ENCODE data around the gene LRIG1. TPM values are rescaled to one million over a fixed set of nuclear protein-coding genes. Genes with fewer than 3 reads are reported as not detected.
A peak's percentile ranks its signal among the peaks of the same experiment; 100 is the strongest.

The LRIG1 gene
- total RNA-seq, 3 donors from 2014 or later = 66.1 to 227 (median 131) TPM

DNA sequence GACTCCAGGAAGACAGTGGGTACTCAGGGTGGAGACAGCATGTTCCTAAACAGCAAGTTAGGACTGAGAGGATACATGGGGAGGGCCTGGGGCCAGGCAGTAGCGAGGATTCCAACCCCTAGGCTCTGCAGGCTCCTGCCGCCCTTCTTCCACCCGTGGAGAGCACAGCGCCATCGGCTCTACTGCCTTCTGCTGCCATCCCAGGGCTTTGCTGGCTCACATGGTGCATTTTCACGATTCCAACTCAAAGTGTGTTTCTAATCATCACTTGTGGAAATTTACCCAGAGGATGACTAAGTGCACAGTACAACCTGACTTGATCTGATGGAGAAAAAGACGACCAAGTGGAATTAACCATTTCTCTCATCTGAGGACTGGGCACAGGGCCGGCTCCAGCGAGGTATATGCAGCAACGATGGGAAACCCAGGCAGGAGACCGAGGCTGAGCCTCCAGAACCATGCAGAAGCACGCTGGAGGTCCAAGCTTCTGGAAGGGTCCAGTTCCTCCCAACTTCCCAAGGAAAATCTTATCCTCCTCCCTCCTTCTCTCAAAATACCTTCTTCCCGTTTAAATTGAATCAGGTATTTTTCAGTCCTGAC lies 104.6 kb downstream of the LRIG1 start:
- H3K36me3 ChIP-seq = no peaks in the 10 kb centered on the region
- H3K4me1 ChIP-seq = no peaks in the 10 kb centered on the region
- intact Hi-C loops (cut with DNase I; ENCODE audit: low total_unique reads) = no loop called here
- H3K9me3 ChIP-seq = no peaks in the 10 kb centered on the region
- TF ChIP-seq POLR2A (IDR thresholded peaks at IDR 0.05) (no peak), POLR2AphosphoS5 (IDR thresholded peaks at IDR 0.05) (no peak)
- TF ChIP-seq, protein P1, sequence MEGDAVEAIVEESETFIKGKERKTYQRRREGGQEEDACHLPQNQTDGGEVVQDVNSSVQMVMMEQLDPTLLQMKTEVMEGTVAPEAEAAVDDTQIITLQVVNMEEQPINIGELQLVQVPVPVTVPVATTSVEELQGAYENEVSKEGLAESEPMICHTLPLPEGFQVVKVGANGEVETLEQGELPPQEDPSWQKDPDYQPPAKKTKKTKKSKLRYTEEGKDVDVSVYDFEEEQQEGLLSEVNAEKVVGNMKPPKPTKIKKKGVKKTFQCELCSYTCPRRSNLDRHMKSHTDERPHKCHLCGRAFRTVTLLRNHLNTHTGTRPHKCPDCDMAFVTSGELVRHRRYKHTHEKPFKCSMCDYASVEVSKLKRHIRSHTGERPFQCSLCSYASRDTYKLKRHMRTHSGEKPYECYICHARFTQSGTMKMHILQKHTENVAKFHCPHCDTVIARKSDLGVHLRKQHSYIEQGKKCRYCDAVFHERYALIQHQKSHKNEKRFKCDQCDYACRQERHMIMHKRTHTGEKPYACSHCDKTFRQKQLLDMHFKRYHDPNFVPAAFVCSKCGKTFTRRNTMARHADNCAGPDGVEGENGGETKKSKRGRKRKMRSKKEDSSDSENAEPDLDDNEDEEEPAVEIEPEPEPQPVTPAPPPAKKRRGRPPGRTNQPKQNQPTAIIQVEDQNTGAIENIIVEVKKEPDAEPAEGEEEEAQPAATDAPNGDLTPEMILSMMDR (IDR thresholded peaks at IDR 0.05) = no peak
- peak overlapping the region in 1 of 2 donors; percentile 2 for H3K27ac ChIP-seq
- H3K27me3 ChIP-seq = no peaks in the 10 kb centered on the region
- no peak overlapping the region for H3K4me3 ChIP-seq
- DNase-seq (ENCODE audit: low spot score in 2 of 2) = no peak

DNA sequence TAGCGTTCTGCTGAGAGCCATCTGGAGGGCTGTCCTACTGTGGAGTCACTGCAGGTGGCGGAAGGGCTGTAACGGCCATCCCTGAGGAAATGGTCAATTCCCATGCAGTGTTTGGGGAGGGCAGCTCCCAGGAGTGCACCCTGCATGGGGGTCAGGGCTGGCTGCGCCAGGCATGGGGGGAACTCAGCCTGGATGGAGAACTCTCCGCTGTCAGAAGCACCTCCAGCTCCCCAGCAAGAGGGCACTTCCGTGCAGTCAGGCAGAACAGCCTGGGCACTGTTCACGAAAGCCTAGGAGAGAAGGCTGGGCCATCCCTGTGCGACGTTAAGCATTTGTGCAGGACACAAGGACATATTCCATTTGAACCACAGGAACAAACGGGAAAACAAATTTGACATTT lies 105.2 kb downstream of the LRIG1 start:
- H3K27ac ChIP-seq = no peak overlapping the region

DNA sequence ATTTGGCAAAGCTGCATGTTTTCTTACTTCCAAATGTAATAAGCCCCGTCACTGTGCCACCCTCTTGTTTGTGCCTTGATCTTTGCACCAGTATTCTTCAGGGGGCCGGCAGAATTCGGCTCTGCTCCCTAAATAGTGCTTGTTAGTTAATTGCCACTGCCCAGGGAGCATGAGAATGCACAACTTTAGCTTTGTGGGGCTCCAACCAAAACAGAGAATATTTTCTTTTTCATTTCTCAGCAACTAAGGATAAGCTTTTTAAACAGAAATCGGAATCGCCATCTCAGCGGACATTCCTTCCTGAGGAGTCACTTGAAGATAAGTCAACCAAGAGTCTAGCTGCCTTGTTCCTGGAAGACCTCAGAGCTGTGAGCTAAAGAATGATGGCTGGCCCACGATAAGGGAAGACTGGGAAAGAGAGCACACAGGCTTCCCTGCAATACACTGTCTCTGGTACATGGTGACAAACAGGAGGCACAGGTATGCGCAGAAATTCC lies 106.0 kb downstream of the LRIG1 start:
- DNase-seq (ENCODE audit: low spot score in 2 of 2) = no peak
- no peaks in the 10 kb centered on the region for H3K4me1 ChIP-seq
- H3K36me3 ChIP-seq = no peaks in the 10 kb centered on the region
- no peaks in the 10 kb centered on the region for H3K27me3 ChIP-seq
- no peak overlapping the region for H3K4me3 ChIP-seq
- no peaks in the 10 kb centered on the region for H3K9me3 ChIP-seq
- no peak overlapping the region for H3K27ac ChIP-seq
- intact Hi-C loops (cut with DNase I; ENCODE audit: low total_unique reads) = no loop called here
- TF ChIP-seq POLR2A (IDR thresholded peaks at IDR 0.05) = no peak
- TF ChIP-seq, protein P1 (IDR thresholded peaks at IDR 0.05) = no peak
- TF ChIP-seq POLR2AphosphoS5 (IDR thresholded peaks at IDR 0.05) = no peak

More for the DNA sequence above, 105.2 kb downstream of the LRIG1 start:
- Histone ChIP-seq H3K4me1 (no peaks in the 10 kb centered on the region), H3K4me3 (no peak overlapping the region), H3K36me3 (no peaks in the 10 kb centered on the region), H3K9me3 (no peaks in the 10 kb centered on the region), H3K27me3 (no peaks in the 10 kb centered on the region)
- DNase-seq (ENCODE audit: low spot score in 2 of 2) = no peak
- intact Hi-C loops (cut with DNase I; ENCODE audit: low total_unique reads) = no loop called here
- no peak for TF ChIP-seq POLR2A (IDR thresholded peaks at IDR 0.05)
- TF ChIP-seq, protein P1 (IDR thresholded peaks at IDR 0.05) = no peak
- TF ChIP-seq POLR2AphosphoS5 (IDR thresholded peaks at IDR 0.05) = no peak

DNA sequence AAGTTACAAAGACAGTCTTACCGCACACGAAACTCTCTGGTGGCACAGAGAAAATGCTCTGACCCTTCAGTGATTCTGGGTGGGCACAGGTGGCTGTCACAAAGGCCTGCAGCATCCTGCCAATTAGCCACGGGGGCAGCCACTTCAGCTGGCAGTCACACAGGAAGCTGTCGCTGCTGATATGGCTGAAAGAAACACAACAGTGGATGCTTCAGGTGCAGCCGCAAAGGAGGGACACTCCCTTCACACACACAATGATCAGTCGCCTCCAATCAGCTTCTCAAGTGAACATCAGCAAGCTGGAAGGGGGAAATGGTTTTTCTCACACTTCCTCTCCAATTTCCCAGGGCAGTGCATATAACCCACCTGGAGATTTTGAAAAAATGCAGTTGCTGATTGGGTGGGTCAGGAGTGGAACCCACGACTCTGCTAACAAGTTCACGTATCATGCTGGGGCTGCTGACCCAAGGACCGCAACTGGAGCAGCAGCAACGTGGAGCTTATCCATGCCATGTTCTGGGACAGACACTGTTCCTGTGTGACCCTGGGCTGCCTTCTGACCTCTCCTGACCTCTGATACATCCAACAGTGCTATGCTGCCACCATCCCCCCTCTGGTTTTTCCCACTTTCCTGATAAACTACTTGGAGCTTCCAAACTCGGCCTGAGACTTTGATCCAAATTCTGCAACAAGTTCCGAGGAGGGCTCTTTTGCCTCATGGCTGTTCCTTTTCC lies 106.6 kb downstream of the LRIG1 start:
- H3K27ac ChIP-seq = peak overlapping the region in 1 of 2 donors; percentile 27
- no peak for DNase-seq (ENCODE audit: low spot score in 2 of 2)
- no peaks in the 10 kb centered on the region for H3K9me3 ChIP-seq
- H3K27me3 ChIP-seq = no peaks in the 10 kb centered on the region
- no peak for TF ChIP-seq POLR2A (IDR thresholded peaks at IDR 0.05)
- TF ChIP-seq POLR2AphosphoS5 (IDR thresholded peaks at IDR 0.05) = no peak
- TF ChIP-seq, protein P1 (IDR thresholded peaks at IDR 0.05) = no peak
- no peaks in the 10 kb centered on the region for H3K36me3 ChIP-seq
- intact Hi-C loops (cut with DNase I; ENCODE audit: low total_unique reads) = no loop called here
- H3K4me1 ChIP-seq = no peaks in the 10 kb centered on the region
- H3K4me3 ChIP-seq = no peak overlapping the region

DNA sequence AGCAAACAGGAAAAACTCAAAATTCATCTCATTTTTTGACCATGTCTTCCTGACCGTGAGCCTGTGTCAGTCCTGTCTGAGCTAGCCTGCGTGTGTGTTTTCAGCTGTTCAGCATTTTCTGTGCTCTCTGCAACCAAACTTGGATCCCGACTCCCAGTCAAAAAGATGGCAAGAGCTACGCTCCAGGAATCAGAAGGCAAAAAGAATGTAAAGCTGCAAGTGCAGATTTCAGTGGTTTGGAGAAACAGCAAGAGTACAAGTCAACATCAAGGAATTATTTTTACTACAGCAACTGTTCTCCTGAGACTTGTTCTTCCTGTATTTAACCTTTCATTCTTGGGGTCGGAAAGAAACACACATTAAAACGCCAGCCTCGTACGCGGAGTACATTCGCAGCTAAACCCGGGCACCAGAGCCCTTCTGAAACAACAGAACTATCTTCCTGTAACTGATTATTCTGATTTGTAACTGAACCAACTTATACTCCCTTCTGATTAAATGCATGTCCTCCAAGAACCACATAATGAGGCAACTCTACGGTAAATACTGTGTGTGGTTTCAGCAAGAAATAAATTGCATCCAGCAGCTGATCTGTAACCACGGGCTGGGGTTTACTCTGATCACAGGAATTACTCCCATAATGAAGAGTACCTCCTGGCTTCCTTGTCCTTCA lies 107.4 kb downstream of the LRIG1 start:
- no peak for TF ChIP-seq POLR2AphosphoS5 (IDR thresholded peaks at IDR 0.05)
- TF ChIP-seq, protein P1 (IDR thresholded peaks at IDR 0.05) = no peak
- TF ChIP-seq POLR2A (IDR thresholded peaks at IDR 0.05) = no peak
- no peaks in the 10 kb centered on the region for H3K36me3 ChIP-seq
- no peaks in the 10 kb centered on the region for H3K27me3 ChIP-seq
- no peaks in the 10 kb centered on the region for H3K9me3 ChIP-seq
- H3K4me3 ChIP-seq = no peak overlapping the region
- H3K4me1 ChIP-seq = no peaks in the 10 kb centered on the region
- intact Hi-C loops (cut with DNase I; ENCODE audit: low total_unique reads) = no loop called here
- H3K27ac ChIP-seq = peak overlapping the region; percentile 10 to 35
- DNase-seq (ENCODE audit: low spot score in 2 of 2) = no peak

Data from breast epithelium (tissue), 4 donors.